ENCODE measurements around the gene GRM2. TPM values are rescaled to one million over a fixed set of nuclear protein-coding genes. Genes with fewer than 3 reads are reported as not detected.
A peak's percentile ranks its signal among the peaks of the same experiment; 100 is the strongest.

Gene GRM2
- total RNA-seq, 1 experiment from 2014 or later = not detected

- DNase-seq (ENCODE audit: low read depth) = no peak
These were observed 1.4 kb upstream of the GRM2 start for GRCh38 chr3:51705276-51706020.

GRCh38 chr3:51706021-51706485 lies 815 bp upstream of the GRM2 start:
- DNase-seq (ENCODE audit: low read depth) = no peak

- no peak for DNase-seq (ENCODE audit: low read depth)
These were observed 1.5 kb downstream of the GRM2 start for GRCh38 chr3:51708216-51708845.

GRCh38 chr3:51709004-51709420 lies 2.1 kb downstream of the GRM2 start:
- no peak for DNase-seq (ENCODE audit: low read depth)

- DNase-seq (ENCODE audit: low read depth) = no peak
These were observed 2.8 kb downstream of the GRM2 start for GRCh38 chr3:51709675-51710074.

GRCh38 chr3:51710631-51711351 lies 3.9 kb downstream of the GRM2 start:
- DNase-seq (ENCODE audit: low read depth) = peak; percentile 13

- no peak for DNase-seq (ENCODE audit: low read depth)
These were observed 4.6 kb downstream of the GRM2 start for GRCh38 chr3:51711352-51712037.

GRCh38 chr3:51712038-51712420 lies 5.2 kb downstream of the GRM2 start:
- DNase-seq (ENCODE audit: low read depth) = no peak

- no peak for DNase-seq (ENCODE audit: low read depth)
These were observed 5.7 kb downstream of the GRM2 start for GRCh38 chr3:51712511-51712931.

GRCh38 chr3:51712963-51713362 lies 6.1 kb downstream of the GRM2 start:
- no peak for DNase-seq (ENCODE audit: low read depth)

GRCh38 chr3:51715231-51715976 lies 8.5 kb downstream of the GRM2 start:
- no peak for DNase-seq (ENCODE audit: low read depth)

GRCh38 chr3:51715977-51716294 lies 9.1 kb downstream of the GRM2 start:
- no peak for DNase-seq (ENCODE audit: low read depth)

- DNase-seq (ENCODE audit: low read depth) = no peak
These were observed 9.9 kb downstream of the GRM2 start for GRCh38 chr3:51716805-51717204.

GRCh38 chr3:51717446-51717845 lies 10.6 kb downstream of the GRM2 start:
- no peak for DNase-seq (ENCODE audit: low read depth)

GRCh38 chr3:51717947-51718346 lies 11.1 kb downstream of the GRM2 start:
- no peak for DNase-seq (ENCODE audit: low read depth)

GRCh38 chr3:51718547-51719409 lies 11.9 kb downstream of the GRM2 start:
- DNase-seq (ENCODE audit: low read depth) = peak; percentile 65

GRCh38 chr3:51719410-51720025 lies 12.7 kb downstream of the GRM2 start:
- DNase-seq (ENCODE audit: low read depth) = no peak

GRCh38 chr3:51720292-51721061 lies 13.6 kb downstream of the GRM2 start:
- DNase-seq (ENCODE audit: low read depth) = no peak

- DNase-seq (ENCODE audit: low read depth) = no peak
These were observed 14.3 kb downstream of the GRM2 start for GRCh38 chr3:51721062-51721745.
